ENCODE measurements around the gene COX17.

- TF ChIP-seq CTCF (IDR thresholded peaks at IDR 0.05; ENCODE audit: poor library complexity) (no peak), EZH2phosphoT487 (IDR thresholded peaks at IDR 0.05; ENCODE audit: low read depth, severe bottlenecking, unreplicated experiment) (no peak)
These were observed 29.2 kb downstream of the COX17 start for GRCh38 chr3:119647843-119648575.
